ENCODE results near the gene GLMN.
"Not testable (repeated sequence)": the region's sequence is repeated elsewhere in the genome, so short reads cannot be mapped to it uniquely, and the experiment has no call there.

GLMN gene

GRCh38 chr1:92291372-92291999, 7.3 kb downstream of the GLMN start:
- no peak for DNase-seq

- DNase-seq: not testable (repeated sequence)
Observed at GRCh38 chr1:92281411-92281810, 17.4 kb downstream of the GLMN start.

GRCh38 chr1:92279781-92280180, 19.0 kb downstream of the GLMN start:
- DNase-seq: not testable (repeated sequence)

- DNase-seq: no peak
Observed at GRCh38 chr1:92277105-92277723, 21.6 kb downstream of the GLMN start.

GRCh38 chr1:92276082-92276481, 22.7 kb downstream of the GLMN start:
- no peak for DNase-seq

- DNase-seq: no peak
Observed at GRCh38 chr1:92274939-92275338, 23.8 kb downstream of the GLMN start.

GRCh38 chr1:92273039-92273438, 25.7 kb downstream of the GLMN start:
- no peak for DNase-seq

- DNase-seq: no peak
Observed at GRCh38 chr1:92262516-92262915, 36.3 kb downstream of the GLMN start.

- no peak for DNase-seq
Observed at GRCh38 chr1:92259350-92259749, 39.4 kb downstream of the GLMN start.

GRCh38 chr1:92254714-92255113, 44.1 kb downstream of the GLMN start:
- not testable (repeated sequence) for DNase-seq

GRCh38 chr1:92244376-92244775, 54.4 kb downstream of the GLMN start:
- DNase-seq: no peak

GRCh38 chr1:92240034-92240433, 58.8 kb downstream of the GLMN start:
- no peak for DNase-seq

- no peak for DNase-seq
Observed at GRCh38 chr1:92230736-92231135, 68.1 kb downstream of the GLMN start.

GRCh38 chr1:92228401-92228800, 70.4 kb downstream of the GLMN start:
- DNase-seq: no peak

GRCh38 chr1:92219028-92219427, 79.8 kb downstream of the GLMN start:
- no peak for DNase-seq

- no peak for DNase-seq
Observed at GRCh38 chr1:92218559-92218958, 80.2 kb downstream of the GLMN start.

GRCh38 chr1:92217721-92218120, 81.1 kb downstream of the GLMN start, which contains the start of gene C1orf146:
C1orf146 (plus strand) TSS chr1:92217915; CDS start chr1:92231421, 13,506 bp downstream.
- no peak for DNase-seq

- no peak for DNase-seq
Observed at GRCh38 chr1:92211166-92211565, 87.6 kb downstream of the GLMN start.

- DNase-seq: no peak
Observed at GRCh38 chr1:92210701-92211100, 88.1 kb downstream of the GLMN start.

- no peak for DNase-seq
Observed at GRCh38 chr1:92203105-92203504, 95.7 kb downstream of the GLMN start.

- DNase-seq: no peak
Observed at GRCh38 chr1:92201973-92202372, 96.8 kb downstream of the GLMN start.
